NCI-H1417 (cell line): ENCODE measurements around the gene DCUN1D3.

ENCODE experiments used
- DNase-seq, 3 experiments: peaks; one replicate each; lab custom pipeline; 2025; lab: John Stamatoyannopoulos, UW

DCUN1D3 gene

DNA sequence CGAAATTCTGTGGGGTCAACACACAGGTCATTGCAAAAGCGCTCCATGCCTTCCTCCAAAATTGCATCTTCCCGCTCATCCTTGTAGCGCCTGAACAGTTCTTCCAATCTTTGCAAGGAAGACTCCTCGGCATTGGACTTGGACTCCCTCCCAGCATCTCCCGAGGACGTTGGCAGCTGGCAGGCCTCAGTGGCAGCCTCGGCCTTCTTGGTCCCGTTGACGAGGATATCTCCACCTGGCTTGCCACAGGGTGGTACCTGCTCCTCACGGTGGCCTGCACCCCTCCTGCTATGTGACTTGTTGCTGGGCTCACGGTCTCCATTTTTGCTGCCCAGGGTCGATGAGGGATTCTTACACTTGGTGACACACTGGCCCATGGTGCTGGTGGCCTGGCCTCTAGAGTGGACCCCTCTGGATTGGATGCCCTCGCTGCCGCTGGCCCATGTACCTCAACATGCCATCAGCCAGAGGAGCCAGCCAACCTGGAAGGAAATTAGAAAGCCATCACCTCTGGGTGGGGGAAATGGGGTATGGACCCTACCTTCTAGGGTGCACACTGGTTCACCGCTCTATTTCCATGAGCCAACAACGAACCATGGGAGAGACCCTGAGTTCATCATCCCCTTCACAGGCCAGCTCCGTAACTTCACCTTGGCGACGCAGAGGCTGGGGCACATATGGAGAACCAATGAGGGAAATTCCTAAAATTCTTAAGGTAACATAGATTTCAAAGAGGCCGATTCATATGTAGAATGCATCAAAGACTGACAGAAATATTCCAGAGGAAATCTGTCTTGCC lies 37.8 kb downstream of the DCUN1D3 start:
- no peak for DNase-seq

DNA sequence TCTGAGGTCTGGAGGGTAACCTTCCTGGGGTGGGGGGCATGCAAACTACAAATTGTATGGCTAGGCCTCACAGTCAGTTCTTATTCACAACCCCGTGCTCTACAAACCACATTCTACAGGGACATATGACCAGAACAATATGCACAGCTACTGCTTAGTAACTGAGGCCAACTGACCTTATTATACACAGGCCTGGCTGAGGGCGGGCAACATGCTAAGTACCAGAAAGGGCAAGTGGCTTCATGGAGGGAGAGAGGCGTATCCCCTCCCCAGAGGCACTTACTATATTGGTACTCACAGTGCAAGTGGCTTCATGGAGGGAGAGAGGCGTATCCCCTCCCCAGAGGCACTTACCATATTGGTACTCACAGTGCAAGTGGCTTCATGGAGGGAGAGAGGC lies 39.2 kb downstream of the DCUN1D3 start:
- DNase-seq = peak in 1 of 3 experiments; percentile 3

DNA sequence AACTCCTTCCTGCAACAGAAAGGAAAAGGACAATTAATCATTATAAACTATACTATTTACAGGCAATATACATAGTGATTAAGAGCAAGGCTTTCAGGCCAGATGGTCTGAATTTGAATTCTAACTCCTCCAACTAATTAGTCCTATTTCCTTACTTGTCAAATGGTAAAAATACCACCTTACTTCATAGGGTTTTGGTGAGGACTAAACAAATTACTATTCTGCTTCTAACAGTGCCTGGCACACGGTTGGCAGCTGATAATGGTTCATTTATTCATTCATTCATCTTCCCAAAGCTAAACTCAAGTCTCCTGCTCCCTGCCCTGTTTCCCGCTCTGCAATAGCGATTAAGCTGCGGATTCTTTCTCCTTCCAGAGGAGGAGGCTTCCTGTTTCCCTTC lies 39.8 kb downstream of the DCUN1D3 start:
- no peak for DNase-seq

- DNase-seq = no peak
These were observed 40.5 kb downstream of the DCUN1D3 start for GRCh38 chr16:20859699-20860098.

DNA sequence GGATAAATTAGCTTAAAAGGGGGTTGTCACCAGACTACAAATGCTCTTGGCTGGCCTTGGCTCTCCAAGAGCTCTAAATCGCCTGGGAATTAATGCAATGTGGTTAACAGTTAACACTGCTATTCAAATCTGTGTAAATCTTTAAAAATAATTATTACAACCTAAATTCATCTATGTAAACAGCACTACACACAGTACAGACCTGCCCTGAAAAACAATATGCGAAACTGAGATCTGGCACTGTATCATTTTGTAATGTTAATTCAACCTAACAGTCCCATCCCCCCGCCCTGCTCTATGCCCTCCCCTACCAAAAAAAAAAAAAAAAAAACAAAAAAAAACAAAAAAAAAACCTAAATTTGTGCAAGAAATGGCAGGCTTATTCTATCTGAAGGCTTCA lies 40.9 kb downstream of the DCUN1D3 start:
- no peak for DNase-seq

DNA sequence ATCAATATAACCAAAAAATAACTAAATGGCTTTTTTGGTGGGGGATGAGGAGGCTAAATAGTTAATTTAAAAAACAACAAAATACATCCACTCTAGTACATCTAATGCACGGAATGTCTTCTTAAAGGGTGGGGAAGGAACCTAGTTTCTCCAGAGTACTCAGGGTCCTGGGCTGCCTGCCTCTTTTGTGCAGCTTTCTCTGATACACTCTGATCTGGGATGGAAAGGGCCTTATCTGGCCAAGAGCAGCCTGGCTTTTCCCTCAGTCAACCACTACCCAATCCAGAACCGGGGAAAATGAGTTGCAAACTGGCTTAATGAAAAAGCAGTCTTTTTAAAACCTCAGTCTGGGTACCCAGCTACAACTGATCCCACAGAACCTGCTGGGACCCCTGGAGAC lies 42.9 kb downstream of the DCUN1D3 start:
- no peak for DNase-seq

GRCh38 chr16:20854963-20855362 lies 45.2 kb downstream of the DCUN1D3 start:
- DNase-seq = no peak

DNA sequence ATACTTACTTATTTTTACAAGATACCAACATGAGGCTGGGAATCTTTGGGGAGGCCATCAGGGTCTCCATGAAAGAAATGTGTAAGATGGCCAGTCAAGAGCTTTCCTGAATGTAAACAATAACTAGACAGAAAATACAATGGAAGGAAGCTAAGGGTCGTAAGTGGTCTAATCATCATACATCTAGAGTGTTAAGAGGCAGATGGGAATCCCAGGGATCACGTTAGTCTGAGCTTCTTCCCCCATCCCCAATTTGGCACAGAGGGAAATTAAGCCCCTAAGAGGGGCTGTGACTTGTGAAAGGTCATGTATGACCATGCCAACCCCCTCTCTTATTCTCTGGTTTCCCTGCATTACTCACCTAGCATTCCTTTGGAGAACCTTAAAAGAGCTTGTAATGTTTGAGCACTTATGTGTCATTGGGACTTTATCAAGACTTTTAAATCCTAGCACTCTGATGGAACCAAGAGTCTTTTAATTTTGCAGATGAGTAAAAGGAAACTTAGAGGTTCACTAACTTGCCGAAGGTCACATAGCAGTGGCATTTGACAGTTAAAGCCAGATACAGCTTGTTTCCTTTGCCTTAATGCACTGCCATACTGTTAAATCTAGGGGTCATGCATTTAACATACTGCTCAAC lies 46.1 kb downstream of the DCUN1D3 start:
- no peak for DNase-seq

DNA sequence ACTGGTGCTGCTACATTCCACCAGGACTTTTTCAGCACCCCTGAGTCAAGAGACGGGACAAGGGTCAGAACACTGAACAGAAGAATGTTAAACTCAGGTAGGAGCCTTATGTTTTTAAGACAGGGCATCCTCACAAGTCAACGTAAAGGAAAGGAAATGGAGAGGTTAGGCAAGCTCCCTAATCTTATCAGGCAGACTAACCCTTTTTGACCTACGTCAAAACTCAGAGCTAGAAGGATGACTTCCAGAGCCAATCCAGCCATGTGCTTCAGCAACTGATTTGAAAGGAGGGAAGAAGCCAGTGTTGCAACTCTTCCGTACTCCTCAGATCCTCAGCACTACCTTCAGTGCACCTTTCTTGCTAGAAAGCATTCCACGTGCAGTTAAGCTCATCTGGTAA lies 47.0 kb downstream of the DCUN1D3 start:
- DNase-seq = no peak

- DNase-seq = no peak
These were observed 48.6 kb downstream of the DCUN1D3 start for GRCh38 chr16:20851601-20852000.

DNA sequence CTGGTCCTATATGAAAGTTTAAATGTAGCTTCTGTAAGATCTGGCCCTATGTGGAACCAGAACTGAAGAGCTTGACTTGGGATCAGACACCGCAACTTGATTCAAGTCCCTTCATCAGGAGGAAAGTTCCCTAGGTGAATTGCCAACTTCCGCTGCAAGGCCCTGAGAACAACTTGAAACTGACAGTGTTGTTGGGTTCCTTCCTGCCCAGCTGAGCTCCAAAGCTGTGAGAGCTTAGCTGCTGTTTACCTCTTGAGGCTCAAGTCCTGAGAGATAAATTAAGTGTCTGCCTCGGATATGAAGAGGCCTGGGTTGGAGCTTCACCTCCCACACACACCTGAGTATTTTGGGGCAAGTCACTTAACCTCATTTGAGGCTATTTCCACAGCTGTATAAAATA lies 49.2 kb downstream of the DCUN1D3 start:
- no peak for DNase-seq

- peak; percentile 24 to 70 (median 35) for DNase-seq
These were observed 50.4 kb downstream of the DCUN1D3 start for GRCh38 chr16:20849589-20850390.

DNA sequence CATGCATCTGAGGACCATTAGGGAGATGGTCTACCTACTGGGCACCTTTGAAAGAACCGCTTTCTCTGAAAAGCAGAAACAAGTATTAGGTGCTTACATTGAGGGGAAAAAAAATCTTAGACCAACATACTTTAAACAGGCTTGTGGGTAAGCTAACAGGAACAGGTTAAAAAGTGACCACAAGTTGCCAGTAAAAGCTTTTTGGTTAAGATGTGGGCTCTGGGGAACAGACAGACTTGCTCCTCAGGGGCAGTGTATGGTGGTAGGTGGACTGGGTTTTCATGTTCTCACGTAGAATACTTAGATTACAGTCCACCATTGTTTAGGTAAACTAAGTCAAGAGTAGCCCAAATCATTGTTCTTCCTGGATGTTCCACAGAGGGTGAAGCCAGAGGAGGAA lies 52.6 kb downstream of the DCUN1D3 start:
- DNase-seq = no peak

GRCh38 chr16:20846551-20846950 lies 53.6 kb downstream of the DCUN1D3 start:
- no peak for DNase-seq

- no peak for DNase-seq
These were observed 54.1 kb downstream of the DCUN1D3 start for GRCh38 chr16:20846030-20846429.

GRCh38 chr16:20844588-20844987 lies 55.6 kb downstream of the DCUN1D3 start:
- no peak for DNase-seq

DNA sequence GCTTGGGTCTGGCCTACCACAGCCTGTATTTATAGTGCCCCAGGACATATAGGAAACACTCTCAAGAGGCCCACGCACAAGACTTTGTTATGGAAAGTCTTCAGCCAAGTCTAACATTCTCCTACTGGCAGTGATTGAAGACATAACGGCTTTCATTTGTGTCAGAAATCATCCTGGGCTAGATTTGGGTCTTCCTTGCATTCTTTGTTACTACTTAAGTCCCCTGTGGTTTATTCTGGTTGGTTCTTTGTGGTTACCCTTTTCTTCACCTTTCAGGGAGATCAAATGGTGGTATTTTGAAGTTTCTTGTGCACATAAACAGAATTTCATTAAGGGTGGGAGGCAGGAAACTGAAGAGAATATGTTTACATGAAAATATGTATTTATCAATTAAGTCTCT lies 56.1 kb downstream of the DCUN1D3 start:
- no peak for DNase-seq

- DNase-seq = no peak
These were observed 60.7 kb downstream of the DCUN1D3 start for GRCh38 chr16:20839504-20839903.

DNA sequence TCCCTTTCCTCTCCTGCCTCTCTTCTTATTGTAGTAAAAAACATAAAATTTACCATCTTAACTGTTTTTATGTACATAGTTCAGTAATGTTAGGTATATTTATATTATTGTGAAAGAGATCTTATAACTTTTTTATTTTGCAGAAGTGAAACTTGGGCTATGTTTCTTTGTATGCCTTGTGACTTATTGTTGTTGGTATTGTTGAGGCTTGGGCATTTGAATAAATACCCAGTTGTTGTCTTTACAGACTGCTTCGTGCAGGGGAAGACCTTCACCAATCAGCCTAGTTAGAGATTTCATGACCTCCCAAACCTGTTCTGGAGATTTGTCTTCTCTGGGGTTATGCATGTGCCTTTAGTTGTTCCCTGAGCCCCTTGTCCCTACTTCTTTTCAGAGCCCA lies 61.9 kb downstream of the DCUN1D3 start:
- DNase-seq = no peak

DNA sequence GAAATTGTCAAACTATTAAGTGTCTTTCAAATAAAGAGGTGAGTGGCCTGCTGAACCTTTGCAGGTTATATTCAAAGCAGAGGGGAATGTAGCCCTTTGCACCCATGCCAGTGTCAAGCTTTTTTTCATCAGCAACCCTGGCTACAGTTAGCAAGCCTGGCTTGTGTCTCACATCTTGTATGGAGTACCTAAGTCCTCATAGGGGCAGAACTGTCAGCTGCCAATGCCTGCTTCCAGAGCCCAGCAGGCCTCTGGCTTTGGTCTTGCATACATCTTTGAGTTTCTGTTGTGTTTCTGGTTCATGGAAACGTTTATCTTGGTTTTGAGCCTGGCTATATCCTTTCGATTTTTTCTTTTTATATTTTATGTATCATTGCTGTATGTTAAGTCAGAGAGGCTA lies 67.1 kb downstream of the DCUN1D3 start:
- no peak for DNase-seq

DNA sequence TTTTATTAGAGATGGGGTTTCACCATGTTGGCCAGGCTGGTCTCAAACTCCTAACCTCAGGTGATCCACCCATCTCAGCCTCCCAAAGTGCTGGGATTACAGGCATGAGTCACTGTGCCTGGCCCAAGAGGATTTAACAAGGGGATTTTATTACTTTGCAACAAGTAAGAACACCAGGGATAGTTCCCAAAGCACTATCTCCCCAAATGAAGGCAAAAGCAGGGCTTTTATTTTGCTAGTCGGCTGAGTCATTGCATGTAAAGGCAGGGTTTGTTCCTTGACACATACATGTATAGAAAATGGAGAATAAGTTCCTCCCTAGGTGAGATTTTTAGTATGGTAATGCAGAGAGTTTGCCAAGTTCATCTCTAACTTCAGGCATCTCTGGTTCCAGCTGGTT lies 69.8 kb downstream of the DCUN1D3 start:
- no peak for DNase-seq

DNA sequence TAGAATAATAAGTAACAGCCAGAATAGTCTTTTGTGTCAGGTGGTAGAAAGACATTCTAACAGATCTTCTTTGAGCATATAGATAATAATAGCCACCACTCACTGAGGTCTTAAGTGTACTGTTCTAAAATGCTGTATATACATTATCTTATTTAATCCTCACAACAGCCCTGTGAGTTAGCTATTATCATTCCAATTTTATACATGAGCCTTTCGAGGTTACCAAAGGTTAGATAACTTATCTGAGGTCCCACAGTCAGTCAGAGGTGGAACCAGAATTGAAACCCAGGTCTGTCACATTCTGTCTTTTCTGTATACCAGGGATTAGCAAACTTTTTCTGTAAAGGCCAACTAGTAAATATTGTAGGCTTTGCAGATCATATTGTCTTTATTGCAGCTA lies 70.6 kb downstream of the DCUN1D3 start:
- DNase-seq = no peak

- DNase-seq = no peak
These were observed 74.1 kb downstream of the DCUN1D3 start for GRCh38 chr16:20826039-20826566.
